ENCODE results near the gene LCN12. TPM values are rescaled to one million over a fixed set of nuclear protein-coding genes. Genes with fewer than 3 reads are reported as not detected.

The LCN12 gene
- total RNA-seq, 1 experiment from 2014 or later: 2.5 TPM

DNA sequence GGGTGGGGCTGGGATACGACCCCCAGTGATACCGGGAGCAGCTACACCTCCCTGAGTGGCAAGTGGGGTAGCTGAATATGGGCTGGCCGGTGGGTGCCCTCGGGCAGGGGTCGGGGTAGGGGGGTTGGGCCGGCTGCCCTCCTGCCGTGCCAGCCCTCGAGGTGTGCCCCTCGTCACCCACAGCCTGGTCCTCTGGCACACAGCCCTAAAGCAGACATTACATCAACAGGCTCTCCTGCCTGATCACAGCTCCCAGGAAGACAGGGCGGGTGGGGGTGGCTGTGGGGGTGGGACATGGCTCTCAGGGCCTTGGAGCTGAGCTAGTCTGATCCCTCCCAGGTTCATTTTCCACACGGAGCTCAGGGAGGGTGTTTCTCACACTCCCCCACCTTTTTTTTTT is 30.8 kb upstream of the LCN12 start:
- CTCF ChIA-PET: interaction anchor here (0.7 kb wide), 1 partner anchor 22 kb away, joined by 5 read pairs; no protein-coding TSS in a partner anchor
- BruUV-seq (replicated peaks): no TSS peak

DNA sequence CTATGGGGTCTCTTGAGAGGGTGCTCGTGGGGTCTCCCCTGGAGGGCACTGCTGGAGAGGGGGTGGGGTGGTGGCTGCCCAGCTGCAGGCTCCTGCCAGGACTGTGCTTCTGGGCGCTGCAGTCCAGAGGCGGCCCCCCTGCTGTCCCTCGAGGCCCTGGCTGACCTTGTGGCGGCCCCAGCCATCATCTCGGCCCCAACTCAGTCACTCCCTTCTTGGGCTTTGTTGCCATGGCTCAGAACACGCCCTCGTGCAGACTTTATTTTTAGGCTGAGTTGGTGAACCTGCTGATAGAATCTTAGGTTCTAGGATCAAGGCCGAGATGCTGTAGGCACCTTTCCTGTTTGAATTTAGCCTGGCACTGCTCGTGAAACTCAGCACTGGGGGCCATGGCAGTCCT is 30.4 kb upstream of the LCN12 start:
- no peak overlapping the region for H3K4me3 ChIP-seq (ENCODE audit: low read depth in 2 of 2, low read length in 2 of 2)
- H3K36me3 ChIP-seq (ENCODE audit: control insufficient read depth, insufficient read depth, low read length): peaks cover 3% of the 10 kb centered on the region; the same call in 1 of the 2 replicates
- H3K9me3 ChIP-seq (ENCODE audit: control insufficient read depth, insufficient read depth, low read depth, low read length): no peaks in the 10 kb centered on the region
- no peaks in the 10 kb centered on the region for H3K27me3 ChIP-seq (ENCODE audit: control insufficient read depth, insufficient read depth, low read length)
- POLR2A ChIA-PET: no interaction called here
- in situ Hi-C loops (cut with HindIII; ENCODE audit: low pct_unique_long_range_greater_than_20kb, low sequenced_read_pairs): no loop called here
- no TSS peak for BruUV-seq (replicated peaks)
- intact Hi-C loops (cut with micrococcal nuclease; ENCODE audit: unreplicated experiment): no loop called here
- TF ChIP-seq TCF7L2 (IDR thresholded peaks at IDR 0.05; ENCODE audit: low read depth, low read length) (no peak), SIN3A (IDR thresholded peaks at IDR 0.05; ENCODE audit: borderline replicate concordance, insufficient read depth, low read depth, low read length) (no peak), POLR2AphosphoS5 (IDR thresholded peaks at IDR 0.05; ENCODE audit: low read depth, low read length) (no peak)
- TF ChIP-seq, protein P1, sequence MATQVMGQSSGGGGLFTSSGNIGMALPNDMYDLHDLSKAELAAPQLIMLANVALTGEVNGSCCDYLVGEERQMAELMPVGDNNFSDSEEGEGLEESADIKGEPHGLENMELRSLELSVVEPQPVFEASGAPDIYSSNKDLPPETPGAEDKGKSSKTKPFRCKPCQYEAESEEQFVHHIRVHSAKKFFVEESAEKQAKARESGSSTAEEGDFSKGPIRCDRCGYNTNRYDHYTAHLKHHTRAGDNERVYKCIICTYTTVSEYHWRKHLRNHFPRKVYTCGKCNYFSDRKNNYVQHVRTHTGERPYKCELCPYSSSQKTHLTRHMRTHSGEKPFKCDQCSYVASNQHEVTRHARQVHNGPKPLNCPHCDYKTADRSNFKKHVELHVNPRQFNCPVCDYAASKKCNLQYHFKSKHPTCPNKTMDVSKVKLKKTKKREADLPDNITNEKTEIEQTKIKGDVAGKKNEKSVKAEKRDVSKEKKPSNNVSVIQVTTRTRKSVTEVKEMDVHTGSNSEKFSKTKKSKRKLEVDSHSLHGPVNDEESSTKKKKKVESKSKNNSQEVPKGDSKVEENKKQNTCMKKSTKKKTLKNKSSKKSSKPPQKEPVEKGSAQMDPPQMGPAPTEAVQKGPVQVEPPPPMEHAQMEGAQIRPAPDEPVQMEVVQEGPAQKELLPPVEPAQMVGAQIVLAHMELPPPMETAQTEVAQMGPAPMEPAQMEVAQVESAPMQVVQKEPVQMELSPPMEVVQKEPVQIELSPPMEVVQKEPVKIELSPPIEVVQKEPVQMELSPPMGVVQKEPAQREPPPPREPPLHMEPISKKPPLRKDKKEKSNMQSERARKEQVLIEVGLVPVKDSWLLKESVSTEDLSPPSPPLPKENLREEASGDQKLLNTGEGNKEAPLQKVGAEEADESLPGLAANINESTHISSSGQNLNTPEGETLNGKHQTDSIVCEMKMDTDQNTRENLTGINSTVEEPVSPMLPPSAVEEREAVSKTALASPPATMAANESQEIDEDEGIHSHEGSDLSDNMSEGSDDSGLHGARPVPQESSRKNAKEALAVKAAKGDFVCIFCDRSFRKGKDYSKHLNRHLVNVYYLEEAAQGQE (IDR thresholded peaks at IDR 0.05; ENCODE audit: insufficient read depth in 1 of 2, low read depth in 2 of 2, low read length in 1 of 2): no peak
- TF ChIP-seq, protein P2, sequence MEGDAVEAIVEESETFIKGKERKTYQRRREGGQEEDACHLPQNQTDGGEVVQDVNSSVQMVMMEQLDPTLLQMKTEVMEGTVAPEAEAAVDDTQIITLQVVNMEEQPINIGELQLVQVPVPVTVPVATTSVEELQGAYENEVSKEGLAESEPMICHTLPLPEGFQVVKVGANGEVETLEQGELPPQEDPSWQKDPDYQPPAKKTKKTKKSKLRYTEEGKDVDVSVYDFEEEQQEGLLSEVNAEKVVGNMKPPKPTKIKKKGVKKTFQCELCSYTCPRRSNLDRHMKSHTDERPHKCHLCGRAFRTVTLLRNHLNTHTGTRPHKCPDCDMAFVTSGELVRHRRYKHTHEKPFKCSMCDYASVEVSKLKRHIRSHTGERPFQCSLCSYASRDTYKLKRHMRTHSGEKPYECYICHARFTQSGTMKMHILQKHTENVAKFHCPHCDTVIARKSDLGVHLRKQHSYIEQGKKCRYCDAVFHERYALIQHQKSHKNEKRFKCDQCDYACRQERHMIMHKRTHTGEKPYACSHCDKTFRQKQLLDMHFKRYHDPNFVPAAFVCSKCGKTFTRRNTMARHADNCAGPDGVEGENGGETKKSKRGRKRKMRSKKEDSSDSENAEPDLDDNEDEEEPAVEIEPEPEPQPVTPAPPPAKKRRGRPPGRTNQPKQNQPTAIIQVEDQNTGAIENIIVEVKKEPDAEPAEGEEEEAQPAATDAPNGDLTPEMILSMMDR (IDR thresholded peaks at IDR 0.05): no peak
- DNase-seq (ENCODE audit: low read depth, low spot score) (no peak), ATAC-seq (no peak)
- H3K27ac ChIP-seq (ENCODE audit: low read length): no peak overlapping the region
- H3K4me1 ChIP-seq (ENCODE audit: control insufficient read depth, insufficient read depth, low read length): no peaks in the 10 kb centered on the region
- CTCF ChIA-PET: interaction anchor here (0.7 kb wide), 2 partner anchors 18 to 22 kb away, joined by 4 to 5 read pairs; no protein-coding TSS in a partner anchor

More for the DNA sequence above, 30.8 kb upstream of the LCN12 start:
- ATAC-seq (no peak), DNase-seq (ENCODE audit: low read depth, low spot score) (no peak)
- Histone ChIP-seq H3K27me3 (ENCODE audit: control insufficient read depth, insufficient read depth, low read length) (no peaks in the 10 kb centered on the region), H3K36me3 (ENCODE audit: control insufficient read depth, insufficient read depth, low read length) (peaks cover 3% of the 10 kb centered on the region; the same call in 1 of the 2 replicates), H3K9me3 (ENCODE audit: control insufficient read depth, insufficient read depth, low read depth, low read length) (no peaks in the 10 kb centered on the region), H3K4me1 (ENCODE audit: control insufficient read depth, insufficient read depth, low read length) (no peaks in the 10 kb centered on the region), H3K27ac (ENCODE audit: low read length) (no peak overlapping the region), H3K4me3 (ENCODE audit: low read depth in 2 of 2, low read length in 2 of 2) (no peak overlapping the region)
- intact Hi-C loops (cut with micrococcal nuclease; ENCODE audit: unreplicated experiment) (no loop called here), in situ Hi-C loops (cut with HindIII; ENCODE audit: low pct_unique_long_range_greater_than_20kb, low sequenced_read_pairs) (no loop called here)
- POLR2A ChIA-PET: no interaction called here
- TF ChIP-seq SIN3A (IDR thresholded peaks at IDR 0.05; ENCODE audit: borderline replicate concordance, insufficient read depth, low read depth, low read length) (no peak), TCF7L2 (IDR thresholded peaks at IDR 0.05; ENCODE audit: low read depth, low read length) (no peak), POLR2AphosphoS5 (IDR thresholded peaks at IDR 0.05; ENCODE audit: low read depth, low read length) (no peak)
- TF ChIP-seq, protein P2 (IDR thresholded peaks at IDR 0.05): no peak
- TF ChIP-seq, protein P1 (IDR thresholded peaks at IDR 0.05; ENCODE audit: insufficient read depth in 1 of 2, low read depth in 2 of 2, low read length in 1 of 2): no peak

Data from Panc1 (cell line).